ENCODE measurements around the gene JPH2.
A peak's percentile ranks its signal among the peaks of the same experiment; 100 is the strongest.
"Not testable (repeated sequence)": the region's sequence is repeated elsewhere in the genome, so short reads cannot be mapped to it uniquely, and the experiment has no call there.

- peak; percentile 88 for TF ChIP-seq CTCF (IDR thresholded peaks at IDR 0.05)
- not testable (repeated sequence) for TF ChIP-seq ZFX (IDR thresholded peaks at IDR 0.05; ENCODE audit: borderline replicate concordance)
Observed at GRCh38 chr20:44190197-44190852, 3.3 kb upstream of the JPH2 start.

Data from 22Rv1 (cell line).